Hematopoietic multipotent progenitor cell treated with erythropoietin and hydrocortisone succinate and interleukin-3 and kit ligand, for 6 days (in vitro differentiated cells): ENCODE results near the gene CKB.

Experiments used
- DNase-seq: peaks from one replicate; pipeline ENCODE4 v3.0.0-alpha.2; 2015

CKB gene

DNA sequence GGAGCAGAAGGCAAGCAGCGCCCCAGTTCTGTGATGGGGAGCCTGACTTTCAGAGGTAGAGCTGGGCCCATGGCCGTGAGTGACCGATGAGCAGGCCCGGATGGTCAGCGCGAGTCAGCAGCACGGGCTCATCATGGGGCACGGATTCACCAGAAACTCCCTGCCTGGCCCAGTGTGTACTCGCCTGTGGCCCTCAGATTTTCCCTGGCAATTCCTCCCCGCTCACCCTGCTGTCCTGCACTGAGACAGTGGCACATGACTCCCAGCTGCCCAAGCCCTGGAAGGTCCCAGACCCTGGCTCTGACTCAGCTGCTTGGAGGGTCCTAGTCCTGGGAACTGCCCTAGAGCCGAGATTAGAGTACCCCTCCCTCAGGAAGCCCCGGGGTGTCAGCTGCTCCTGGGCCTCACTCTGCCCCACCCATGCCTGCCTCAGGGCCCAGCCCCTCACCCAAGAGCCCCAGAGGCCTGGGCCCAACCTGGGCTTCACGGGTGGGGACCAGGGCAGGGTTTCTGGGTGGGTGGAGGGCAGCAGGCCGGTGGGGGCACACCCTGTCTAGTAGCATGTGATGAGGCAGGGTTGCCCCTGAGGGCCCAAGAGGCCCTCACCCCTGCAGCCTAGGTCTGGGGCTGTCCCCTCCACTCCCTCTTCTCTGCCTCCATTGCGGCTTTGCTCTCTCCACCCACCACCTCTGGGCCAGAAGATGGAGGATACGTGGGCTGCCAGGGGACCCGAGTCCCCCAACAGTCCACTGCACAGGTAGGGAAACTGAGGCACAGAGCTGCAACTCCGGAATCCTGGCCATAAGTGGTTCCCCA, 14.8 kb upstream of the CKB start:
- DNase-seq: no peak

DNA sequence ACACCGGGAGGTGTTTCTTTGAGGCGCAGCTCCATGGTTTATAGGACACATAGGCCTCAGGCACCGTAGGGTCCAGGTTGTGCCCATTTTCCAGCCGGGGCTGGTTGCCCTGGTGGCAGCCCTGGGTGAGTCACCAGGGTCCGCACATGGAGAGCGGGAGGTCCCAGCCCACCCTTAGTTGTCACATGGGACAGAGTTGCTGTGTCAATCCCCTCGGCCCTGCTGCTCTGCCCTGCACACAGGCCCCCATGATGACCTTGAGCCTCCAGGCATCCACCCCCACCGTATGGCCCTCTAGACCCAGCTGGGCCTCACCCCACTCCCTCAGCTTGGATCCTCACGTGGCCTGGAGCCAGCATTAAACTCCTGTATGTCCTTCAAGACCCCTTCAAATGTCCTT, 14.1 kb upstream of the CKB start:
- no peak for DNase-seq

DNA sequence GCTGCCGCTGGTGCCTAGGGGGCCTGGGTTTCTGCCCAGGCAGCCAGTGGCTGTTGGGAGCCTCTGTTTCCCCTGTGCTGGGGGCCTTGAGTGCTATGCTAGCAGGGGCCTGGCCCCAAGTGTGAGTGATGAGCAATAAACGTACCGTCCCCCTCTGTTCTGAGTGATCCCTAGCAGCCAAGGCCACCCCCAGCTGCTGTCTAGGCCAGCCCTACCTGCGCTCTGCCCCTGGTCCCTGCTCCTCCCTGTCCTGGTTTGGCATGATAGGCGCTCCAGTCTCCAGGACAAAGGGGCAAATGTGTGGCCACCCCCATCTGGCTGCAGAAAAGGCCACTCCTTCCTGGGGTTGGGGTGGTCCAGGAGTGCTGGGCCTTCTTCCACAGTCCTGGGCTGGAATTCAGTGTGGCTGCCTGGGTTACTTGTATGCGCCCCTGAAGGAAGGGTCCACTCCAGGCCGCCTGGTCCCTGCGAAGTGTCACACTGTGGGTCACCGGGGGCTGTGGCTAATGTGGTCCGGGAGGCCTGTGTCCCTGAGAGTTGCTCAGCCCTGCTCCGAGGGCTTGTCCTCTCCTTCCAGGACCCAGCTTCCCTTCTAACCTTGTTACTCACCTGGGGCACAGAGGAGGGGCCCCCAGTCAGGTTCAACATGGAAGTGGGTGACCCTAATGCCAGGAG, 13.4 kb upstream of the CKB start:
- no peak for DNase-seq

DNA sequence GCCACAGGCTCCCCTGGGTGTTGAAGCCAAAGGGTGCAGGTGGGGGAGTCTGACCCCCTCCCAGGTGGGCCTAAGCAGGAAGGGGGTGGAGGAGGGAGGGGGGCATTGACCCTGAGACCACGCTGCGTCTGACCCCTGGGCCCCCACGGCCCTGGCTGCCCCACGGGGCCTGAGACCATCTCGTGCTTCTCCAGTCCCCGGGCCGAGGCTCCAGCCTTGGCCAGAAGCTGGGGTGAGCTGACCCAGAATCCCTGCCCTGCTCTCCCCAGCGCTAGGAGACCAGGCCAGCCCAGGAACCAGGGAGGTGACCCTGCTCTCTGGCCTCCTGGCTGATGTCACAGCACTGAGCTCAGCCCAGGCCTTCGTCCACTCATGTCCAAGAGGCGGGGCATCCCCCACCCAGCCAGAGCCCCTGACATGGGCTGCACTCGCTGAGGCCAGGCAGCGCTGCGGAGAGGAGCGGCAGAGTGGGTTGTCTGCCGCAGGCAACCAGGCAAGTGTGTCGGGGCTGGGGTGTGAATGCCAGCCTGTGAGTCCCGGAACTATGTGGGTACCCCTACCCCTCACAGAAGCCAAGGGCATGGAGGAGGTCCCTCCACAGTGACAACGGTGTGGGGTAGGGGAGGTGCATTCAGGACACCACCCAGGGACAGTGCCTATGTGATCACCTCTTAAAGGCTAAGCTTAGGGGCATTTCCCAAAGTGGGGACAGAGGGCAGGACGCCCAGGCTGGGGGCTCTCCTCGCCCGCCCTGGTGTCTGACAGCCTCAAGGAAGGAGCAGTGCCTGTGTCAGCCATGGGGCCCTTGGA, 12.7 kb upstream of the CKB start:
- no peak for DNase-seq

DNA sequence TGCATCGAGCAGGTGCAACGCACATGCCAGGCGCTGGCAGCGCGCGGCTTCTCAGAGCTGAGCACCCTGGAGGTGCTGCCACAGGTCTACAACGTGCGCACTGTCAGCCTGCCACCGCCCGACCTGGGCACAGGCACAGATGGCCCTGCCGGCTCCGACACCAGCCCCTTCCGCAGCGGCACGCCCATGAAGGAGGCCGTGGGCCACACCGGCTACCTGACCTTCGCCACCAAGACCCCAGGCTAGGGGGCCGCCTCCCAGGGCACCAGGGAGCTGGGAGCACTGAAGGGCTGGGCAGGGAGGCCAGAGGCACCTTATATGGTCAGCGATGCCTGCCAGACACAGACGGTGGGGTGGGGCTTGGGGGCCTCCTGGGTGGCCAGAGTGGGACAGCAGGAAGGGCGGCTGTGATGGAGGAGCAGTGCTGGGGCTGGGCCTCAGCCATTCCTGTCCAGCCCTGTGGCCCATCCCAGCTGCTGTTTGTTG, 12.0 kb upstream of the CKB start:
- DNase-seq: no peak

DNA sequence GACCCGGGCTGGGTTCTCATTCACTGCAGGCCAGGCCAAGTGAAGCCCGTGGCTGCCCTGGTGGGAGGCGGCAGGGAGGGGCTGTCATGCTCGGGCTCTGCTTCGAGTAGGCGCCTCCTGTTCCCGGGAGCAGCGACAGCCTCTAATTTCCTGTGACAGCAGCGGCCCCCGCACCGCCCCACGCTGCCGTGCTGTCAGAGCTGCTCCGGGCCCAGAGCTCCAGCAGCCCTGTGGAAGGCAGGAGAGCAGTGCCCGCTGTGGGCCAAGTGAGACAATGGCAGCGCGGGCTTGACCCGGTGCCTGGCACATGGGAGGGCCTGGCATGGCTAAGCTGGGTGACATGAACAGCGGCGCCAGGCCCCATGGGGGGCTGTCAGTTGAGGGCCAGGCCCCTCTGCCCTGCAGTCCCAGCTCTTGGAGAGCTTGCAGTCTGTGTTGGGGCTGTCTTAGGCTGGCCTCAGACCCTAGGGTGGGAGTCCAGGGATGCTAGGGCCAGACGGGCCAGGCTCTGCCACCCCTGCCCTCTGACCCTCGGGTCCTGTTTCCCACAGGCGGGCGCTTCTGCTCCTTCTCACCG, 11.5 kb upstream of the CKB start:
- no peak for DNase-seq

DNA sequence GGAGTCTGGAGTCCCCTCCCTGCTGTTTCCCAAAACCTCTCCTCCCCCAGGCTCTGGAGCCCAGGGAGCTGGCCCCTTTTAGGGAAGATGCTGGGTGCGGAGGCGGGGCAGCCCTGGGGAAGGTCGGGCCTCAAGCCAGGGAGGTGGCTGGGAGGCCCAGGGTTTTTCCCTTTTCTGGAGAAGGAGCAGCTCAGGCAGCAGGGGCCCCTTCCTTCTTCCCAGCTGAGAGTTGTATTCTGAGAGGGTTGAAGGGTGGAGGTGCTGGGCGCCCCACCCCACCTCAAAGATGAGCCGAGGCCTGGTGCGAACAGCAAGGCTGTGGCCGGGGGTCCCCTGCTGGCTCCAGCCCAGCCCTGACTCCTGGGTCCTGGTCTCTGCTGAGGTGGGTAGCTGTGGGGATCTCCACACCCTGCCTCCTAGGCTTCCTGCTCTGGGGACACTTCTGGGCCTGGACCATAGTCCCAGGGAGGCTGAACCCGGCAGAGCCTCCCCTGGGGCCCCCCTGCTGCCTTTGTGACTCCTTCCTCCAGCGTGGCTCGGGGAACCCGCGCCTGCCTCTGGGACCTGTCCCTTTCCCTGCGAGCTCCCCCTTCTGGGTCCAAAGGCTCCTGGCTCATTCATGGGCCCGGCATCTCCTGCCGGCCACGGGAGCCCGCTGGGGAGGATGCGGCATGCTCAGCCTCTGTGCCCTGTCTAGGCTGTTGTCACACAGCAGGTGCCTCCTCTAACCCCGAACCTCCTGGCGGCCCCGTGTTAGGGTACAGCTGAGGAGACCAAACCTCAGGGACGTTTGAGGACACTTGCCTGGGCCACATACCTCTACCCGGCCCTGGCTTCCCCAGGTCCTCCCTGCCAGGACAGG, 10.7 kb upstream of the CKB start:
- no peak for DNase-seq

DNA sequence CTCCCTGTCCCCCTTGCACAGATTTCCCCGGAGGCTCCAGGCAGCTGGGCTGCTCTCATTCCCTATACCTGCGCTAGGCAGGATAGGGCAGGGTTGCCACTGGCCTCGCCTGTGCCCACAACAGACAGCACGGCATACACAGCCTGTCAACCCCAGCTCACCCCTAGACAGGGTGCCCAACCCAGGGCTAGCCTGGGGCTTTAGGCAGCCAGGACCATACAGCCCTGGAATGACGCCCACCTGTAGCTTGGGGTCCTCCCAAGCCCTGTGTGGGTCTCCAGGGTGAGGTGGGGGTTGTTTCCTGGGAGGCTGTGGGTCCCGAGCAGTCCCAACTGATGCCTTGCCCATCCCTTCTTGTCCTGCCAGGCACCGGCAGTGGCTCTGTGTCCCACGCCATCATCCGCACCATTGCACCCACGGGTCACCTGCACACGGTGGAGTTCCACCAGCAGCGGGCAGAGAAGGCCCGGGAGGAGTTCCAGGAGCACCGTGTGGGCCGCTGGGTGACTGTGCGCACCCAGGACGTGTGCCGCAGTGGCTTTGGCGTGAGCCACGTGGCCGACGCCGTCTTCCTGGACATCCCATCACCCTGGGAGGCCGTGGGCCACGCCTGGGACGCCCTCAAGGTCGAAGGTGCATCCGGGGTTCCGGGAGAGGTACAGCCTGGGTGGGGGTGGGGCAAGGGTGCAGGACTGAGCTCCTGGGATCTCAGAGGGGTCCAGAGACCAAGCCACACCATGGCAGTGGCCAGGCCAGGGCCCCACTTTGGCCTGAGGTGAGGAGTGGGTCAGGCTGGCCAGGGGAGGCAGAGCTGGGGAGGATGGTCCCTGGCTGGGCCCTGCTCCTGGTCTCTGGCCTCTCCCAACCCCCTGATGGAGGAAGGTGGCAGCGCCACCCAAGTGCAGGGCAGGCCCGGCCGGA, 9.8 kb upstream of the CKB start:
- DNase-seq: no peak

DNA sequence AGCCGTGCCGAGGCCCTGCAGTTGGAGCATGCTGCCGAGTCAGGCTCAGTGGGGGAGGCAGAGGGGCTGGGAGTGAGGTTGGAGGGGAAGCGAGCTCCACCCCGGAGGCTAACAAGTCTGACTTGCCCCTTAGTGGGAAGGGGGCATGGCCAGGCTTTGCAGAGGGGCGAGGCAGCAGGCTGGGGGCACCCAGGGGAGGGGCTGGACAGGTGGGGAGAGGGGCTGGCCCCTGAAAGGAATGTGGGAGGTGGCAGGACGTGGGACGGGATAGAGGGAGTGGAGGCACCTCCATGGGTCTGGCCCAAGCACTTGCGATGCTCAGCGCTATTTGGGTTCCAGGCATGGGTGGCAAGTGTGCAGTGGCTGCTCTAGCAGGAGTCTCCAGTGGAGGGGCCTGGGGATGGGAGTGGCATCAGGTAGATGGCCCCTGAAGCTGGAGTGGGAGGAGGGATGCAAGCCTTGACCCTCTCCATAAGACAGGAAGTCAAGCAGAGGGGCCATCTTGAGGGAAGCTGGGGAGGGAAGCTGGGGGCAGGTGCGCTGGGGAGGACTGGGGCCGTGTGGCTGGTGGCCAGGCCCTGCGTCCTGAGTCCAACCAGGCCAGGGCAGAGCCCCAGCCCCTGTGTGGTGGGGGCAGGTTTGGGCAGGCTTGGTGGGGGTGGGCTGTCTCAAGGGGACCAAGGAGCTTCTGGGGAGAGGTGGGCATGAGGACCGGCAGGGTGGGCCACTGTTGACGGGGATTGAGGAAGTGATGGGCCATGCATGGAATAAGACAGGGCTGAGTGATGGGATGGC, 9.0 kb upstream of the CKB start:
- DNase-seq: no peak

DNA sequence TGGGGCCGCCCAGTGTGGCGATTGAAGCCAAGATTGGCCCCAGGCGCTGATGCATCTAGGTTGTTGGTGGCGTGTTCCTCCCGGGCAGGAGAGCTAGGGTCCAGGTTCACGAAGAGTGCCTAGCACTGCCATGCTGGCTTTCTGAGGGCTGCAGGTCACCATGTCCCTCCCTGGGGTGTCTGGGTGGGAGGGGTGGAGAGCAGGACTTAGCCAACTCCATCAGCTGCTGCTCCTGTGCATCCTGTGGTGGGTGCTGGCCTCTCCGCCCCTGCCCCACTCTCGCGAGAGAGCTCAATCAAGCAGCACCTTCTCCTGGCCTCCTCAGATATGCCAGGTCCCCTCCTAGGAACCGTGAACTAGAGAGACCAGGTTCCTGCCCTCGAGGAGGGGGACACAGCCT, 8.2 kb upstream of the CKB start:
- DNase-seq: no peak

DNA sequence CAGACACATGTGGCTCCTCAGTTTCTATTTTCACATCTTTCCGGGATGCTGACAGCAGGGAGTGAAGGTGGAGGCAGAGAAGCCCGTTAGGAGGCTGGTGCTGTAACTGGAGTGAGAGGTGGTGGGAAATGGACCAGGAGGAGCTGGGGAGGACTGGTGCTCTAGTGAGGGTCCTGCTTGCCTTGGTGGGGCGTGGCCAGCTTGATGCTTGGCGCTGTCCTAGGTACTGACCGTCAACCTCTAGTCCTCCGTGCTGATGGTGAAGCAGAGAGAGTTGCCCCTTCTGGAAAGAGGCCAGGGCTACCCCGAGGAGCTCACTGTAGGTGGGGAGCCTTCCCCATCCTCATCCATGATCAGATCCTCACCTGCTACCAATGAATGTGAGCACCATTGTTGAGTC, 7.8 kb upstream of the CKB start:
- peak; percentile 80 for DNase-seq

DNA sequence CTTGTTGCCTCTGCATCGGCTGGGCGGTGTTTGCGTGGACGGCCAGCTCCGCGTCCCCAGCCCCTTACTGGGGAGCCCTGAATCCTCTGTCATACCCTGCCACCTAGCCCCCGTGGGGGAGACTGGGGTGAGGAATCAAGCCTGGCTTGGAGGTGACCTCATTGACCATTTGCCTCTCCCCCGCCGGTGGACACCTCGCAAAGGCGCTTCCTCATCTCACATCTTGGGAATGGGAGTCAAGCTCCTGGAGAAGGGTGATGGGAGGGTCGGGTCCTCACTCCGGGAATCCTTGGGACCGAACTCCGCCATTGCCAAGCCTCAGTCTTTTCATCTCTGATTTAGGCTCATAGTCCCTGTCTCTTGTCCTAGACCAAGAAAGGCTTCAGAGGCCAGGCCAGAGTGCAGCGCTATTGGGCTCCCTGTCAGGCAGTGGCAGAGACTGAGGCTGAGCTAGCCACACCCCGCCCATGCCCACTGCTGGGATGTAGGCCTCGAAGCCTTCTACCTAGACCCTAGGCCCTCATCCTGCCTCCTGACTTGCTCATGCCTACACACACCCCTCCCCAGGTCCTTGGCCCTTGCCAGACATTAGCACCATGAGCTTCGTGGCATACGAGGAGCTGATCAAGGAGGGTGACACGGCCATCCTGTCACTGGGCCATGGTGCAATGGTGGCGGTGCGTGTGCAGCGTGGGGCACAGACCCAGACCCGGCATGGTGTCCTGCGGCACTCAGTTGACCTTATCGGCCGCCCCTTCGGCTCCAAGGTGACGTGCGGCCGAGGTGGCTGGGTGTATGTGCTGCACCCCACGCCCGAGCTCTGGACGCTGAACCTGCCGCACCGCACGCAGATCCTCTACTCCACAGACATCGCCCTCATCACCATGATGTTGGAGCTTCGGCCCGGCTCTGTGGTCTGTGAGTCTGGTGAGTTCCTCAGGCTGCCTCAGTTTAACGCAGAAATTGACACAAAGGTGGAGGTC, 7.0 kb upstream of the CKB start:
- peak; percentile 34 for DNase-seq

DNA sequence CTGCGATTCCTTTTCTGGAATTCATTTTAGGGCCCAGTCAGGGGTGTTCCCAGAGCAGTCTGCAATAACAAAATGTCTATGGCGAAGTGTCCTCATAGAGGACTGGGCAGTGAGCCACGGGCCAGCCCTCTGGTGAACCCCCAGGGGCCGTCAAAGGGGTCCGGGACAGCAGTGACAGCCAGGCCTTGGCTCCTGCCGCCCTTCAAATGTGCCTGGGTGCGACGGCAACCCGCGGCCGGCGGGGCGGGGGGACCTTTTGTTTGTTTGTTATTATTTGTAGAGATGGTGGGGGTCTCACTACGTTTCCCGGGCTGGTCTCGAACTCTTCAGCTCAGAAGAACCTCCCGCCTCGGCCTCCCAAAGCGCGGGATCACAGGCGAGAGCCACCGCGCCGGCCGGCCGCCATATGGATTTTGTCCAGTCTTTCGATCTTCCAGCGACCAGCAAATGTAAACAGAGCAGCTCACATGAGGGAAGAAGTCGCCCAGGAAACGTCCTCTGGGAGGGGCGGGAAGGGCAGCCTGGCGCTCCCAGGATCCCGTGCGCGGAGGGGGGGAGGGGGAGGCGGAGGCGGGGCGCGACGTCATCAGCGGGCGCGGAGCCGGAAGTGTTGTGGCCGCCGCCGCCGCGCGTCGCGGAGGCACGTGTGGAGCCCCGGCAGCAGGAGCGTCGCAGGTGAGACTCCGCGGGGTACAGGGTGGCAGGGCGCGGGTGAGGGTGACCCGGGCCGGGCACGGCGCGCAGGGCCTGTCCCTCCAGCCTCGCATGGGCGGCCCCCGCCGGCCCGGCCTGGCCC, 6.2 kb upstream of the CKB start, which contains the start of gene TRMT61A:
TSS of gene TRMT61A (plus strand) at position 610 of the 796 bp plus-strand sequence. CDS start 783 bp downstream, outside the sequence.
- DNase-seq: peak; percentile 89

DNA sequence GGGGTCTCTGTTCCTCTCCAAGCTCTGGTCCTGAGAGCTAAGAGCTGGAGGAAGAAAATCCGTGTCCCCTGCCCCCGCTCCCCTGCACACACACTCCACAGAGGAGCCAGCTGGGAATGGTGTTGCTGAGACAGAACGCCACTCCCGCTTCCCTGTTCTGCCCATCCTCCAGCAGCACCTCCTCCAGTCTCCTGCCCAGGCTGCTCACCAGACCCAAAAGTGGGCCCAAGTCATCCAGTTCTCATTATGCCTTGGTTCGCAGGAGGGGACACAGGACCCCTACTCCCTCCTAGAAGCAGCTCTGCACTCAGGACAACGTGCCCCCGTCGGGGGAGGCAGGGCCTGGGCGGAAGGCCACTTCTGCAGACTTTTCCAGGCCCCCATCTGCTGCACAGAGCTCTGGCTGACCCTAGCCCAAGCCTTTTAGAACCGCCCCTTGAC, 5.5 kb upstream of the CKB start:
- DNase-seq: no peak

DNA sequence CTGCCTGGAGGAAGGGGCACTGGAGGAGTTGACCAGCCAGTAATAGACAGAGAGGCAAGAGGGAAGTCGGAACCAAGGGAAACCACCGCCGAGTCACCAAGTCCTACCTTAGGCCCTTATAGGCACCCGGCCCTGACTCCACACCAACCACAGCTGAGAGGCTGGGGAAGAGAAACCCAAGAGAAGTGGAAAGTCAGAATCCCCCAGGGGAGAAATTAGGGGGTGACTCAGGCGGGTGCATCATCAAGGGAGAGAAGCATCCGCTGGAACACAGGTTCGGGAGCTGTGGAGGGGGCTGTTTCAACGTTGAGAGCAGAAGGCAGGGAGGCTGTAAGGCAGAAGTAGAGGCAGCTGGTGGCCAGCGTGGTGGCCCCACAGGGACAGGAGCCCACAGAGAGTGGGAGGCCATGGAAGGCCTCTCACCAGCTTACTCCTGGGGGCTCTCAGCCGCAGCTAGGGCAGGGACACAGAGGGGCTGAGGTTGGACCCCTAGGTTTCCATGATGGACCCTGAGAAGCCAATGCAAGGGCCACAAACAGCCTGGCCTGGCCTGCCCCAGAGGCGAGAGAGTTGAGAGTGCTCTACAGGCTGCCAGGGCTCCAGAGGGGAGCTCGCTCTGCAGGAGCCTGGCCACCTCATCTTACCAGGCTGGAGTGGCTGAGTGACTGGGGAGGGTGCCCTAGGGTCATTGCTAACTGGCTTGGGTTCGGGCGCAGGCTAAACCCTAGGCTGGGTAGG, 4.9 kb upstream of the CKB start:
- DNase-seq: no peak

DNA sequence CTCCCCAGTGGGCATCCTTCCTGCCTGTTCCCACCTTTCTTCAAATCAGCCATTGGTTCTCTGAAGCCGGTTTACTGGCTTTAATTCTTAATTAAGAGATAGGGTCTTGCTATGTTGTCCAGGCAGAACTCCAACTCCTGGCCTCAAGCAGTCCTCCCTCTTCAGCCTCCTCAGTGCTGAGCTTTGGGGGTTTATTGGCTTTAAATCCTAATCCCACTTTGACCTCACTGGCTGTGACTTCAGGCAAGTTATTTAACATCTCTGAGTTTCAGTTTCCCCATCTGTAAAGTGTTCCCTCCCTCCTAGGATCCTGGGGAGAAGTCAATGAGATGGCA, 4.3 kb upstream of the CKB start:
- DNase-seq: no peak

DNA sequence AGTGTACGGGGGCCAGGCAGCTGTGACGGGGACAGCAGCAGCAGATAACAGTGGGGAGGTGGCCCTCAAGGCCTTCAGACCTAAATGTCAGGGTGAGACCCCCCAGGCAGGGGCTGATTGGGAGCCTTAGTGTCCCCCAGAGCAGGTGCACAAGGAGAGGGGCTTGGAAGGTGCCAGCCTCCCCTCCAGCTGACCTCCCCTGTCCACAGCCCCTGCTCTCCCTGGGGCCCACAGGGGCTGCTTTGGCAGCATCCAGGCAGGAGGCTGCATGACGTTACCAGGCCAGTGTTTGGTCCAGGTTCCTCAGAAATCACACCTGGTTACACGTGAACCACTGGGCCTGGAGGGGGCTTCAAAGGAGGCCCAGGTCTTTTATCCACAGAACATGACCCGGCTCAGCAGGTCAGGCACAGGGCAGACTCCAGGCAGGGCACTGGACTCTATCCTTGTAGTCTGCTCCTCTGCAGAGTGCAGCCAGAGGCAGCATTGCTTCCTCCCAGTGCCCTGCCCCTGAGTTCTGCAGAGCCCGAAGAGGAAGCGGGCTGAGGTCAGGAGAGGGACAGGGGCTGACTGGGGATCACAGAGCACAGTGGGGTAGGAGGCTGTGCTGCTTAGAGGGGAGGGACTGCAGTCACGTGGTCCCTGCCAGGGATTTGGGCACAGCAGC, 3.8 kb upstream of the CKB start:
- no peak for DNase-seq
